ENCODE measurements around the gene VSTM5.

- TF ChIP-seq PATZ1 (CRISPR knock-in tag; IDR thresholded peaks at IDR 0.05; ENCODE audit: borderline replicate concordance) (no peak), ISL1 (CRISPR knock-in tag; IDR thresholded peaks at IDR 0.05) (no peak), ARNTL (CRISPR knock-in tag; IDR thresholded peaks at IDR 0.05; ENCODE audit: borderline replicate concordance, low read depth) (no peak), ZFP3 (CRISPR knock-in tag; IDR thresholded peaks at IDR 0.05) (no peak)
These were observed 66.1 kb downstream of the VSTM5 start, which contains the start of gene MED17 for GRCh38 chr11:93784145-93784934.

All from SK-N-SH treated with all-trans-retinoic acid at 6 μM for 48 hours (cell line).